ENCODE measurements around the gene EXOC5. TPM values are rescaled to one million over a fixed set of nuclear protein-coding genes. Genes with fewer than 3 reads are reported as not detected.
A peak's percentile ranks its signal among the peaks of the same experiment; 100 is the strongest.

EXOC5 gene, protein sequence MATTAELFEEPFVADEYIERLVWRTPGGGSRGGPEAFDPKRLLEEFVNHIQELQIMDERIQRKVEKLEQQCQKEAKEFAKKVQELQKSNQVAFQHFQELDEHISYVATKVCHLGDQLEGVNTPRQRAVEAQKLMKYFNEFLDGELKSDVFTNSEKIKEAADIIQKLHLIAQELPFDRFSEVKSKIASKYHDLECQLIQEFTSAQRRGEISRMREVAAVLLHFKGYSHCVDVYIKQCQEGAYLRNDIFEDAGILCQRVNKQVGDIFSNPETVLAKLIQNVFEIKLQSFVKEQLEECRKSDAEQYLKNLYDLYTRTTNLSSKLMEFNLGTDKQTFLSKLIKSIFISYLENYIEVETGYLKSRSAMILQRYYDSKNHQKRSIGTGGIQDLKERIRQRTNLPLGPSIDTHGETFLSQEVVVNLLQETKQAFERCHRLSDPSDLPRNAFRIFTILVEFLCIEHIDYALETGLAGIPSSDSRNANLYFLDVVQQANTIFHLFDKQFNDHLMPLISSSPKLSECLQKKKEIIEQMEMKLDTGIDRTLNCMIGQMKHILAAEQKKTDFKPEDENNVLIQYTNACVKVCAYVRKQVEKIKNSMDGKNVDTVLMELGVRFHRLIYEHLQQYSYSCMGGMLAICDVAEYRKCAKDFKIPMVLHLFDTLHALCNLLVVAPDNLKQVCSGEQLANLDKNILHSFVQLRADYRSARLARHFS
- total RNA-seq (ENCODE audit: insufficient read depth, low replicate concordance), result 88.6 TPM

DNA sequence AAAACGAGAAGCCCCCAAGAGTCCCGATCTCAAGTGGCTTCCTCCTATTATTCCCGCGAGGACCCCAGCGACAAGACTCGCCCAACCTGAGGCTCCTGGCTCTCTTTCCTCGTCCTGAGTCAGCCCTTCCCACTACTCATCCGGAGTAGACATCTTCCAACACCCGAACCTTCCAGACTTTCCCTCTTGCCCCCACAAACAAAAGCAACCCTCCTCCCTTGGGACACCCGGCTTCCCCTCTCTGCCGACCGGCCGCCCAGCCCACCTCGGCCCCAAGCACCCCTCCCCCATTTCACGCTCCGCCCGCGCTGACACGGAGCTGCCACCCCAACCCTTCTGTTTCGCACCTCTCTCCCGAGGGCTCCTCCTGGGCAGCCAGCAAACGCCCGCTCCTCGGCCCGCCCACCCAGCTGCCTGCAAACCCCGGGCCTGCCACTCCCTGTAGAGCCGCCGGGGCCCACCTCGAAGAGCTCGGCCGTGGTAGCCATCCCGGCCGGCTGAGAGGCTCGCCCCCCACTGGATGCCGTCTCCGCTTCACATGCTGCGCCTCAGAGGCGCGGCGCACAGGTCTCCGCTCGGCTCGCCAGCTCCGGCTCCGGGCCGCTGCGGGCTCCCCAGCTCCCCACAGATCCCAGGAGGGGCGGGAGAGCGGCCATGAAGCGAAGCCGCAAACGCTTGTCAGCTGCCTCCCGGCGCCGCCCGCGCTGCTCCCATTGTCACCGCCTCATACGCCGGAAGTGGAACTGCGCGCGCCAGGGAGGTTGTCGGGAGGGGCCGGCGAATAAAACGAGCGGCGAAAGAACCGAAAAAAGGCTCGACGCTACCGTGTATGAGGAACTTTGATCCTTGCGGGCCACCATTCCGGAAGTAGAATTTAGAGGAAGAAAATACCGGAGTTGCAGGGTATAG is at the start of gene EXOC5, which contains the start of gene AP5M1:
EXOC5 (minus strand) TSS at position 745 of the 909 bp plus-strand sequence; CDS start at position 488, 257 bp downstream.
AP5M1 (plus strand) TSS at position 811 of the 909 bp plus-strand sequence. CDS start 344 bp downstream, outside the sequence.
- DNase-seq (ENCODE audit: low spot score), result peak; percentile 96

DNA sequence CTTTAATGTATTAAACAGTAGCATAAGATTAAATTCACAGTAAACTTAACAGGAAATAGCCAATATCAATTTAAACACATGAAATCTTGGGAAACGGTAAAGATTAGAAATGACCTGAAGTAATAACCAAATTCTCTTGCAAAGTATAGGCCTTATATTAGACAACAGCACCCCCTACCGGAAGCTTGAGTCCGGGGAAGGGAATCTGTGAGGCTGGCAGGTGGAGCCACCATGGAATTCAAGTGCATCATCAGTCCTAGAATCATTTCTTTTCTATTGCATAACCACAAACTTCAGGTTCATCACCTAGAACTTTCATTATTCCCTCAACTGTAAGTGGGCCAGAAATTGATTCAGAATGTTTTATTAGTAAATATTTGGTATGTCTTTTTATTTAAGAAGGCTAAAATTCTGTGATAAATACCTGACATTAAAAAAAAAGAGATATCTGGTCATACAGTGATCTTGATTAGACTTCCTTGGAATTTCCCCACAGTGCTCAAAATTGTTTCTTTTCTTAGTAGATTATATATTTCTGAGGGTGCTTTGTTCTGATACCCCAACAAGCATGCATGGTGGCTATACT is 48.6 kb upstream of the EXOC5 start:
- DNase-seq (ENCODE audit: low spot score), result peak; percentile 79

DNA sequence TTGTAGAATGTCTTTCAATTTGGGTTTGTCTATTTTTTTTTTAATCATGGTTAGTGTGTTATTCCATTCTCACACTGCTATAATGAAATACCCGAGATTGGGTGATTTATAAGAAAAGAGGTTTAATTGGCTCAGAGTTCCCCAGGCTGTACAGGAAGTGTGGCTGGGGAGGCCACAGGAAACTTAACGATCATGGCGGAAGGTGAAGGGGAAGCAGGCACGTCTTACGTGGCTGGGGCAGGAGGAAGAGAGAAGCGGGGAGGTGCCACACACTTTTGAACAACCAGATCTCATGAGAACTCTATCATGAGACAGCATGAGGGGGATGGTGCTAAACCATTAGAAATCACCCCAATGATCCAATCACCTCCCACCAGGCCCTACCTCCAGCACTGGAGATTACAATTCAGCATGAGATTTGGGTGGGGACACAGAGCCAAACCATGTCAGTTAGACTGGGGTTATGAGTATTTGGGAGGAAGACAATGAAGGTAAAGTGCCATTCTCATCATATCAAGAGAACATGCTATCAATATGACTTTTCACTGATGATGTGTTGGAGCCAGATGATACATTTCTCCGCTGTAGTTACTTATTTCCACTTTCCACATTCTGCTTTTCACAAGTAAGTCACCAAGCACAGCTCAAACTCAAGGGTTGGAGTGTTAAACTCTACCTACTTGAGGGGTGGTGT is 45.8 kb upstream of the EXOC5 start:
- DNase-seq (ENCODE audit: low spot score), result no peak

DNA sequence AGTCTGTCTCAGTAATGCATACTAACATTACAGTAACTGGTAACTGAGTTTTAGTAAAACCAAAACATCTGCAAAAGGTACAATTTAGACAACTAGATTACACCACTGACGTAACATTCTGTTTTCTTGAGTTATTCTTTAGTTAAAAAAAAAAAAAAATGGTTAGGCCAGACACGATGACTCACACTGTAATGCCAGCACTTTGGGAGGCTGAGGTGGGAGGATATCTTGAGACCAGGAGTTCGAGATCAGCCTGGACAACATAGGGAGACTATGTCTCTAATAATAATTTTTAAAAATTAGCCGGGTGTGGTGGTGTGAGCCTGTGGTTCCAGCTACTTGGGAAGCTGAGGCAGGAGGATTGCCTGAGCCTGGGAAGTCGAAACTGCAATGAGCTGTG is 34.2 kb upstream of the EXOC5 start:
- no peak for DNase-seq (ENCODE audit: low spot score)

DNA sequence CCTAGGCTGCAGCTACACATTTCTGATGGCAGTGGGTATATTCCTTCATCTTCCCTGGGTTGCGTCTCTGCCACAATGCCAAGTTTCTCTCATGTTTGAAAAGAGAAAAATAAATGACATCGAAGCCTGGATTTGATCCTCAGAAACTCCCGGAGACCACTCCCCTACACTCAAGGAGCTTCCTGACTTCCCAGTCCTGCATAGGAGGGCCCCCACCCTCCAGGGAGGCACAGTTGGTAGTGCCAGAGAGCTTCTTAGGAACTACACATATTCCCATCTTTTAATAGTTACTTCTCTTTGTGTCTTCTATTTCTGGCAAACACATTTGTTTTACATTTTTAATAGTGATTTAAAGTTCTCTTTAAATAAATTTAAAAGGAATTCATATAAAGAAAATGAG is 30.8 kb upstream of the EXOC5 start:
- DNase-seq (ENCODE audit: low spot score), result no peak

DNA sequence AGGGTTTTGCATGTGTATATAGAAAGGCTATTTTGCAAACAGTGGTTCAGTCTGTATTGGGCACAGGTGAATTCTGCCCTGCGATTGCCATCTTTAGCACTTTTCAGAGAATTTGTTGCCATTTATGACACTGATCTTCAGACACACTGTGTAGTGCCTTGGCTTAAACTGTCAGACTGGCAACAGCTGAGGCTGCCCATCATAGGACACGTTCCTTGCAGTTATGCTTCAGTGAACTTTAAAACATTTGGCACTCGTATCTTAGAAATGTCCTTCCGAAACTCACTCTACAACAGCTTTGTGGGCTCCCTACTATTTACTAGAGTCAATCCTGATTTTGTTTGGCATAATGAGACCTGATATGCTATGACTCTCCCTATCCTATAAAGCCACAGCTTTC is 29.1 kb upstream of the EXOC5 start:
- DNase-seq (ENCODE audit: low spot score), result no peak

DNA sequence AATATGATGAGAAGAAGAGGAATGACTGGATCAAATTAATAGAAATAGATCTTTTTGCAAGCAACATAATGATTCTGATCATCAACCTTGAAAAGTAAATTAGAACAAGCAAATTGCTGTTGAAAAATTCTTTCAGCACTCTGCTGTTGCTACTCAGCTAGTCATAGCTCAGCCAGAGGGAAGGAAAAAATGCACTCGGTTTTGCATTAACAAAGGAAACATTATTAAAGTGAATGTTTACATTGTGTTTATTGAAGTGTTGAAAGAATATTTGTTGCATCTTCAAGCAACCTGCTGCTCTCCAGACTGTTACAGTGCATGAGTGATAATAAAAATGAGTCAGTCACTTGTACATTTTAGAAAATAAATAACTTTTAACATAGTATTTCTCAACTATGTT is 26.5 kb upstream of the EXOC5 start:
- no peak for DNase-seq (ENCODE audit: low spot score)

DNA sequence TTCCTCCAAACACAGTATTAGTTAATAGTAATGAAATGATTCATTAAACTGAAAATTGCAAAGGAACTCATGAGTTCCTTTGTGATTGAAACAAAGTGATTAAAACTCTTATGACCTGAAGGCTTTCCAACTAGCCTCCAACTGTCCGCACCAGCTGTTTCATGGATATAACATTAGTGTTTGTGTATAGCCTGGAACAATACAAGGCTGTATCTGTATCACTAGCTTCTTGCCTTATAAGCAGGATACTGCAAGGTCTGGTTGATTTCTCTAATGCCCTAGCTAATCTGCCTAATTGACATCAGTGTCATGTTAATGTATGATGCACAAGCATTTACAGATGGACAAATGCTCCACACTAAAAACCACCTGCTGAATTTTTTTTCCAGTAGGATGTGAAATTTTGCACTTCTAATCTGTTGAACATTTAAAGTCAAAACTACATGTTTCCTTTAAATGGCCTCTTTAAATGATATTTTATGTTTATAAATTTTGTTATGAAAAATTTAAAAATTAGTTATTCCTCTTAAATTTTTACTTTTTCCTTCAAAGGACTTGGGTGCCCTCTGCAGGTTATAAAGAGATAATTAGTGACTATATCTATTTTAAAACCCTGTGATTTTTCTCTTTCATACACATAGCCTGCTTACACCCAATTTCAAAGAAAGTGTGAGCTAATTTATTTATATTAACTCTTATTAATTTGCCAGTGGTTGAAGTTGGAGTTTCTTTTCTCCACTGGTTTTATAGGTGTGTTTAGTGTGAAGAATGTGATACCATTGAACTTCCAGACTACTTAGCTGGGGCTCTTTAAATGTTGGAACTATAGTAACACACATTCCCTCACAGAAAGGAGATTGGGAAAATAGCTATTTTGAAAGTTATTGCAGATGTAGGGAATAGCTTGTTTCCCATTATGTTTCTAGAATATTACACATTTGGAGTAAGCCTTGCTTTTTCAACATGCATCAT is 25.4 kb upstream of the EXOC5 start:
- no peak for DNase-seq (ENCODE audit: low spot score)

DNA sequence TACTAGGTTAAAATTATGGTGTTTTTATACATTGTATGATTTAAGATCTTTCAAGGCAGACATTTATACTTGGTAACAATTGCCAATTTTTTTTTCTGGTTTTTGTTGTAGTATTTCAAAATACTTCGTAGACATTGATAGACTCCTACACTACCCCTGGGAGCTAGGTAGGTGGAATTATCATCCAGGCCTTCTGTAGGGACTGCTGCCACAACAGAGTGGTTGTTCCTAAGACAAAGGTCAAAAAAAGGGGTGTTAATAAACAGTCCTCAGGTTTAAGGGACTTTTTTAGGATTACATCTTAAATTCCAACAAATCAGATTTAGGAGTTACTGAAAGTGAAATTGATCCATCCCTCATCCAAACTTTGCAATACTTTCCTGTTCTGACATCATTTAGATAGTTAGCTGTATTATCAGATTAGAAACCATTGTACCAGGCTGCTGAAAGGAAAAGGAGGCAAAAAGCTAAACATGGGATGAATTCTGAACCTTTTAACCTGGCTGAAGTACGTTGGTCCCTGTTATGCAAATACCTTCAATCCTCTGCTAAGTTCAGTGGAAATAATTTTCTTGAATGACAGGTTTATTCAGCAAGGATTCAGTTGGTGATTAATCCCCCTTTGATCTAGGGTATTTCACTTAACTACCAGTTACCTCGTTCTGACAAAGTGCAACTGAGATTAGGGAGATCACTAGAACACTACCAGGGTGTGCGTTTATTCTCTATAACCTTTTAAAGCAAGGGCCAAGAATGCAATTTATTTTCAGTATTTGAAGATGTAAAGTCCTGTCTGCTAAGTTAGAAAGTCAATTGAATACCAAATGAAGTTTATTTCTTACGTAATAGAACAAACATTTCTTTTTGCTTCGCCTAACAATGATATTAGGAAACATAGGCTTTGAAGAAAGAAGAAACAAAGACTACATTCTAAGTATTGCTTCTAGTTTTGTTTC is 23.3 kb upstream of the EXOC5 start:
- no peak for DNase-seq (ENCODE audit: low spot score)

DNA sequence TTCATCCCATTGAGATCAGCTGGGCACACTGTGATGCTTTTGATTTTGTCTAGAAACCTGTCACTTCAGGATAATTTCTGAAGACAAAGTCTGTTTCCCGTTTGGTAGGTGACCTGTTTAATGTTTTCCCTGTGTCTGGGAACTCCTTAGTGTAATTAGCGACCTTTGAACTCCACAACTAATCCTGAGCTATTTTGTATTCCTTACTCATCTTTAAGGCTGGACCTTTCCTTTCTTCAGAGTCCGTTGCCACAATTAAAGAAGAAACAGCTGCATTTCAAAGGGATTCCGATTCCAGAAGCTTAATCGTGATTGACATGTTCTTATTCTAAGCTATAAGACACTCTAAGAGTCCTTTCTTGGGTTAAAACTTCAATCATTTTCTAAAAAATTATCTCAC is 22.0 kb upstream of the EXOC5 start:
- no peak for DNase-seq (ENCODE audit: low spot score)

DNA sequence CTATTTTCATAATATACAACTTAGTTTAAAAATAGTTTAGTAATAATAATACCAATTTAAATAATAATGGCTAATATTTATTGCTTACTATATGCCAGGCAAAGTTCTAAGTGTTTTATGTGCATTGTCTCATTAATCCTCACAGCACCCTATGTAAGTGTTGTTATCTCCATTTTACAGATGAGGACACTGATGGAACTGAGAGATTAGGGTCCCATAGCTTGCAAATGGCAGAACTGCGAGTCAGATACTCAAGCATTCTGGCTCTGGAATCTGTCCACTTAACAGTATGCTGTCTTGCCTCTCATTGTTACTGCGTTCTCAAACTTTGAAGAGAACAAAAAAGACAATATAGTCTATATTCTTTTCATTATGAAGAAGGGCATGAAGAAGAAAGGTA is 19.0 kb upstream of the EXOC5 start:
- no peak for DNase-seq (ENCODE audit: low spot score)

DNA sequence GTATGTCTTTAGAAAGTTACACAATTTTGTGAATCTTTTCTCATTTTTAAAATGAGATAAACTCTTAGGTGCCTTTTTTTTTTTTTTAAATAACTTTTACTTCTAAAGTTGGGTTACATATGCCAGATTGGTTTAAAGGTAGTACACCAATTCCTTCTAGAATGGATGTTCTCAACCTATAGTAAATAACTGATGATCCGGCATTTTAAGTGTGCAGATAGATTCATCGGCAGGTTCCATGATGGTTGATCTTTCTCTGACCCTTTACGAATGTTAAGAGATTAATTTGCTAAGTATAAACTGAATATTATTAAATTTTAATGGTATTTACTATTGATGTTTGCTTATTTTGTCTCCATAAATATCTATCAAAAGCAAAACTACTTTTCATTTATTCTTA is 8.4 kb upstream of the EXOC5 start:
- DNase-seq (ENCODE audit: low spot score), result no peak

DNA sequence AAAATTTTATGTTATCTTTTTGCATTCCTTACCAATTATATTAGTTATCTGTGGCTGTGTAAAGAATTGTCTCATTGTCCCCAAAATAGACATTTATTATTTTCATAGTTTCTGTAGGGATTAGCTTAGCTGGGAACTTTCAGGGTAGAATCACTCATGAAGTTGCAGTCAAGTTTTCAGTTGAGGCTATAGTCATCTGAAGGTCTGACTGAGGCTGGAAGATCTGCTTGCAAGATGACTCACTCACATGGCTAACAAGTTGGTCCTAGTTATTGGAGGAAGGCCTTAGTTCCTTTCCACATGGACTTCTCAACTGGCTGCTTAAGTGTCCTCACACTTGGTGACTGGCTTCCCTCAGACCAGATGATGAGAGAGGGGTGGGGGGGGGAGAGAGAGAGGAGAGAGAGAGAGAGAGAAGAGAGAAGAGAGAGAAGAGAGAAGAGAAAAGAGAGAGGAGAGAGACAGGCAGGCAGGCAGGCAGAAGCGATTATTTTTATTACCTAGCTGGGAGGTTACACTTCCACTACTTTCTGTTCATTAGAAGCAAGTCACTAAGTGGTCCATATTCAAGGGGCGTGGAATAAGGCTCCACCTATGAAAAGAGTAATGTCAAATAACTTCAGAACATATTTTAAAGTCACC is 6.4 kb upstream of the EXOC5 start:
- DNase-seq (ENCODE audit: low spot score), result no peak

DNA sequence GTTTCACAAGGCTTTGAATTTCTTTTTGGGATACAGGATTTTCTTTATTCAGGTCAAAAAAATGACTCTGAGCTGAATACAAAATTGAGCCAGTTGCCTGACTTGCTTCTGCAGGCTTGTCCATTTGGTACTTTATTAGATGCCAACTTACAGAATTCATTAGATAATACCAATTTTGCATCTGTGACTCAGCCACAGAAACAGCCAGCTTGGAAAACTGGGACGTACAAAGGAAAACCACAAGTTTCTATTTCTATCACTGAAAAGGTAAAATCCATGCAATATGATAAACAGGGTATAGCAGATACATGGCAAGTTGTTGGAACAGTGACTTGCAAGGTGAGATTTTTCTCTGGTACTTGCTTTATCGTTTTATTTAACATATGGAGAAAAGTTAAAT is 5.8 kb upstream of the EXOC5 start:
- DNase-seq (ENCODE audit: low spot score), result no peak

DNA sequence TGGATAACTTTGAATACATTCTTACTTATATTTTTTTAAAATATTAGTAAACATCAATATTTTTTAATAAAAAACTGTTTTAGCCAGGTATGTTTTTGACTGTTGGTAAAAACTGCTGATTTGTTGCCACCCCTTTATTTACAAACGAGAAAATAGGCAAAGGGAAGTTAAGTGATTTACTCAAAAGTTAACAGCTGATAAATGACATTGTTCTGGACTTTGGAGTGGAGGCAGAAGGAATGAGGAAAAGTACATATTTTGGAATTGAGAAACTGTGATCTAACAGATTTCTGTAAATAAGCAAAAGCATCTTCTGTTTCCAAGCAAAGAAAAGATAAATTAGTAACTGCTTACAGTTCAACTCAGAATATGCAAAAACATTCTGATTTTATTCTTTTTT is 4.5 kb upstream of the EXOC5 start:
- no peak for DNase-seq (ENCODE audit: low spot score)

DNA sequence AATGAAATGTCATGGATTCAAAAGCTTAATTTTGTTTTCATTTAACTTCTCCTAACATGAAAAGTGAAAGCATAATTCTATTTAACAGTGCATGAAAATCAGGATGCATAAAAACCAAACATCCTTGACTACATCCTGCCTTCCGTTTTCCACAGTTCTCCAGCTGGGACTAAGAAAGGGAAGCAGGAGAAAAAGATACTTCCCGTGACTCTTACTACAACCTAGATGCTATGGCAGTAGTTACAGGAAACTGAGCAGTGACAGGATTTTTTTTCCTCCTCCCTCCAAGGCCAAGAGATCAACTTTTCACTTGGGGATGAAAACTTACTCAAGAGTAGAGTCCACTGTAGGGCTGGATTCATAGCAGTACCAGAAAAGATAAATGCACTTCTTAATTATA is 2.6 kb downstream of the EXOC5 start:
- no peak for DNase-seq (ENCODE audit: low spot score)

DNA sequence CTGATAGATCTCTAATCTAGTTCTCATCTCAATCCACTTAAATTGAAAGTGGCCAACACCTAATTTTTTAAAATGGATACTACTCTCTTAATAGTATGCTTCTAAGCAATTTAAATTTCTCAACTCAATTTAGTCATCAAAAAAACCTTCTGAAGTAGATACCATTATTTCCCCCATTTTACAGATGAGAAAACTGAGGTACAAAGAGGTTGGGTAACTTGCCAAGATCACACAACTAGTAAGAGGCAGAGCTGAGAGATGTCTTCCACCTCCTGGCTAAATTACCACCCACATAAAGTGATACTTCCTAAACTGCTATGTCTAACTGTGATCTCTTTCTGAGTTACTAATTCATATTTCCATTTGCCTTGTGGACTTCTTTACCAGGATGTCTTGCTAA is 6.6 kb downstream of the EXOC5 start:
- no peak for DNase-seq (ENCODE audit: low spot score)

DNA sequence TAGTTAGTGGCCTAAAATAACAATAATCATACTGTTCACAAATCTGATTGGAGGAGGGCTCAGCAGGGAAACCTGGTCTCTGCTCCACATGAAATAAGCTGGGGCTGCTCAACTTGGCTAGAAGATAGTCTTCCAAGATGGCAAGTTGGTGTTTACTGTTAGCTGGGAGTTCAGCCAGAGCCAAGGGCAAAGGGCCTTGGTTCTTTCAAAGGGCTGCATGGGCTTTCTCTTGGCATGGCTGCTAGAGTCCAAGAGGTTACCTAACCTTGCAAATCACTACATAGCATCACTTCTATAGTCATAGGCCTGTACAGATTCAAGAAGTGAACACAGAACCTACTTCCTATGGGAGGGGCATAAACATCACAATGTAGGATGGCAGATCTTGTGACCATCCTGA is 7.1 kb downstream of the EXOC5 start:
- no peak for DNase-seq (ENCODE audit: low spot score)

Data from umbilical cord (tissue), 2 donors.